Kidney (tissue), 14 donors: ENCODE measurements around the gene TXNRD1. TPM values are rescaled to one million over a fixed set of nuclear protein-coding genes. Genes with fewer than 3 reads are reported as not detected.

Experiments used
- DNase-seq, 5 donors: peaks; one replicate each; pipeline ENCODE4 v3.0.0-alpha.2; 2013 to 2020
- FAIRE-seq: peaks from 2 replicates; lab custom pipeline; 2012; peaks lifted over from hg19 to GRCh38; lab: Jason Lieb, UNC
- H3K27ac ChIP-seq, 2 donors: one replicate each; pipeline ENCODE4 v1.7.0; 2013; ENCODE audit warnings: low read depth in 2 of 2, low read length in 2 of 2, inconsistent platforms in 1 of 2
- H3K27me3 ChIP-seq: one replicate; pipeline ENCODE4 v1.7.1; 2013; ENCODE audit warnings: low read length, inconsistent platforms; ENCODE audit not compliant: control insufficient read depth, insufficient read depth
- H3K36me3 ChIP-seq, 3 donors: one replicate each; pipeline versions ENCODE4 v1.7.0 to v1.7.1; 2013; ENCODE audit warnings: low read length in 3 of 3, control low read depth in 1 of 3, inconsistent platforms in 1 of 3; ENCODE audit not compliant: insufficient read depth in 3 of 3, control insufficient read depth in 2 of 3
- H3K4me1 ChIP-seq, 3 donors: one replicate each; pipeline versions ENCODE4 v1.7.0 to v1.7.1; 2013; ENCODE audit warnings: low read length in 3 of 3, inconsistent platforms in 1 of 3, low read depth in 1 of 3; ENCODE audit not compliant: control insufficient read depth in 2 of 3, insufficient read depth in 2 of 3
- H3K4me3 ChIP-seq, 3 donors: one replicate each; pipeline versions ENCODE4 v1.7.0 to v1.8.1; 2013; ENCODE audit warnings: low read length in 3 of 3, control low read depth in 1 of 3, inconsistent platforms in 1 of 3
- H3K9ac ChIP-seq, 3 donors: one replicate each; pipeline versions ENCODE4 v1.7.0 to v1.7.1; 2013; ENCODE audit warnings: low read length in 3 of 3, control low read depth in 1 of 3, inconsistent platforms in 1 of 3
- H3K9me3 ChIP-seq, 3 donors: one replicate each; pipeline versions ENCODE4 v1.7.0 to v1.7.1; 2013; ENCODE audit warnings: low read length in 3 of 3, control low read depth in 1 of 3, inconsistent platforms in 1 of 3; ENCODE audit not compliant: control insufficient read depth in 2 of 3, insufficient read depth in 1 of 3
- intact Hi-C: fragments of 100-400 bp; cut with DNase I; formaldehyde crosslinking; loops from one replicate; pipeline ENCODE4 v1.11.1; 2022
- polyA plus RNA-seq: library from polyadenylated mRNA; stranded (reverse); fragments of 350-450 nt; fragmentation: Illumina TruSeq; extraction: RNeasy Lipid Tissue Mini Kit (QIAGEN cat#74804); gene quantifications from one replicate; pipeline ENCODE4 v1.2.3, GENCODE V29; 2014; ENCODE audit warnings: low read depth, low replicate concordance; ENCODE audit not compliant: insufficient read depth
- total RNA-seq: library from RNA; stranded (reverse); fragmentation: NEBNext Ultra II Directional; extraction: Animal tissue kit (Norgen Biotek cat#: 25700); gene quantifications from one replicate; pipeline ENCODE4 v1.2.1, GENCODE V29; 2021
- TF ChIP-seq, protein P1 (sequence below): IDR thresholded peaks from 3 replicates; pipeline ENCODE4 v1.5.1; 2012; ENCODE audit warnings: mild to moderate bottlenecking, moderate library complexity, borderline replicate concordance; ENCODE audit not compliant: insufficient read depth; ENCODE audit errors: extremely low read depth
- donor health status: control.
- donor health status: control.
- donor health status: control.
- donor health status: control.
- donor health status: control.
- donor health status: DM: yes; HTN: yes; CAD: no.
- donor health status: Normal renal cell carcinoma (clear cell type).

TXNRD1 gene
- total and polyA plus RNA-seq, 2 donors from 2014 or later = 45.0 to 73.2 TPM

DNA sequence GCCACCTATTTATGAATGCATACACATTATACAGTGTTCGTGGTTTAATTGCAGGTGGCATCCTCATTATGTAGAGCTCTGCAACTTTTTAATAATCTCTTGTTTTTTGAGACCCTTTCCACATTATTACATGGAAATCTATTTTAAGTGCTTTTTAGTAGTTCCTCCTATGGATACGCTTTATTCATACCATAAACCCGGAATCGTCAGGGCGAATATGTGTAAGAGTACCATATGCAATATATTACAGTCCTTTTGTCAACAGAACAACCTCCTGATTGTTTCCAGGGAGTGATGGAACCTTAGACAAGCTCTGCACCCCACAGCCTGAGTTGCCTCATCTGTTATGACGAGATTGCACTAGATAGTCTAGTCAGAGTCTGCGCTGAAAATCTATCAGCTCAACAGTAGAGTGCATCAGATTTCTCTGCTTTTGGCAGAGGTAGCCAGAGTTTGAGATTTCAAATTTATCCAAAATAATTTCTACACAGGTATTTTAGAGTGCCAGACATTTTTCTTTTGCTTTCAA lies 121.5 kb downstream of the TXNRD1 start:
- Histone ChIP-seq H3K9me3 (no peaks in the 10 kb centered on the region), H3K4me1 (no peaks in the 10 kb centered on the region), H3K27me3 (no peaks in the 10 kb centered on the region), H3K4me3 (no peak overlapping the region), H3K9ac (no peak overlapping the region), H3K27ac (no peak overlapping the region), H3K36me3 (peaks cover 2 to 23% (median 15%) of the 10 kb centered on the region in 3 donors)
- TF ChIP-seq, protein P1, sequence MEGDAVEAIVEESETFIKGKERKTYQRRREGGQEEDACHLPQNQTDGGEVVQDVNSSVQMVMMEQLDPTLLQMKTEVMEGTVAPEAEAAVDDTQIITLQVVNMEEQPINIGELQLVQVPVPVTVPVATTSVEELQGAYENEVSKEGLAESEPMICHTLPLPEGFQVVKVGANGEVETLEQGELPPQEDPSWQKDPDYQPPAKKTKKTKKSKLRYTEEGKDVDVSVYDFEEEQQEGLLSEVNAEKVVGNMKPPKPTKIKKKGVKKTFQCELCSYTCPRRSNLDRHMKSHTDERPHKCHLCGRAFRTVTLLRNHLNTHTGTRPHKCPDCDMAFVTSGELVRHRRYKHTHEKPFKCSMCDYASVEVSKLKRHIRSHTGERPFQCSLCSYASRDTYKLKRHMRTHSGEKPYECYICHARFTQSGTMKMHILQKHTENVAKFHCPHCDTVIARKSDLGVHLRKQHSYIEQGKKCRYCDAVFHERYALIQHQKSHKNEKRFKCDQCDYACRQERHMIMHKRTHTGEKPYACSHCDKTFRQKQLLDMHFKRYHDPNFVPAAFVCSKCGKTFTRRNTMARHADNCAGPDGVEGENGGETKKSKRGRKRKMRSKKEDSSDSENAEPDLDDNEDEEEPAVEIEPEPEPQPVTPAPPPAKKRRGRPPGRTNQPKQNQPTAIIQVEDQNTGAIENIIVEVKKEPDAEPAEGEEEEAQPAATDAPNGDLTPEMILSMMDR = no peak
- DNase-seq (no peak), FAIRE-seq (no peak)
- intact Hi-C loops = no loop called here

DNA sequence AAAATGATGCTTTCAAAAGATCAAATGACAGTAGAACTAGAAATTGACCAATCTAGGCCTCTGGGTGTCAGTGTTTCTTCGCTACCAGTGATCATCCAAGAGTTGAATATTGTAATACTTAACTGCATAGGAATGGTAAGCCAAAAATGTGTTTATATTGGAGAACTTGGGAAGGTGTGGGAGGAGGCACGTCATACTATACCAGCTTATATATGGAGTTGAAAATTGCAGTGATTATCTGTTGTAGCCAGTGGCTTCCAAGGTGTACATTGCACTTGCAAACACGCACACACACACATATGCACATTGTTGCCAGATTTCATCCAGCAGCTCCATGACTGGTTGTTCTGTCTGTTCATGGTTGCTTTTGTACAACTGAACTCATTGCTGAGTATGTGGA lies 124.1 kb downstream of the TXNRD1 start:
- Histone ChIP-seq H3K4me1 (no peaks in the 10 kb centered on the region), H3K36me3 (peaks cover 2 to 31% (median 15%) of the 10 kb centered on the region in 3 donors), H3K9ac (no peak overlapping the region), H3K27ac (no peak overlapping the region), H3K9me3 (no peaks in the 10 kb centered on the region), H3K4me3 (no peak overlapping the region), H3K27me3 (no peaks in the 10 kb centered on the region)
- no peak for FAIRE-seq
- no peak for DNase-seq
- TF ChIP-seq, protein P1 = no peak
- intact Hi-C loops = no loop called here

DNA sequence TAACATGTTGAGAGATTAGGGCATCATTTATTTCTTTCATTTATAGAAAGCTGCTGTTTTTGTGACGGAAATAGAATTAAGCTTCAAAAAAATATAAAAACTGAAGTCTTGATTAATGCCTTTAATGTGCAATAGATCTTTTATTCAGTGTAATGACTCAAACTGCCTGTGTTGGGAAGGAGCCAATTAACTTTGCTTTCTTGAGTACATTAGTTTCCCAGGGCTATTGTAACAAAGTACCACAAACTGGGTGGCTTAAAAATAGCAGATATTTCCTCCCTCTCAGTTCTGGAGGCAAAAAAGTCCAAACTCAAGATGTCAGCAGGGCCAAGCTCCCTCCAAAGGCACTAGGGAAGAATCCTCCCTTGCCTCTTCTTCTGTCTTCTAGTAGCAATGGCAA lies 124.6 kb downstream of the TXNRD1 start:
- TF ChIP-seq, protein P1 = no peak
- intact Hi-C loops = no loop called here
- H3K4me3 ChIP-seq = no peak overlapping the region
- FAIRE-seq (no peak), DNase-seq (peak in 1 of 5 donors; percentile 25)
- H3K27ac ChIP-seq = no peak overlapping the region
- no peak overlapping the region for H3K9ac ChIP-seq
- H3K36me3 ChIP-seq = peaks cover 2 to 31% (median 15%) of the 10 kb centered on the region in 3 donors
- no peaks in the 10 kb centered on the region for H3K27me3 ChIP-seq
- H3K9me3 ChIP-seq = no peaks in the 10 kb centered on the region
- no peaks in the 10 kb centered on the region for H3K4me1 ChIP-seq
